ENCODE measurements around the gene GBGT1. TPM values are rescaled to one million over a fixed set of nuclear protein-coding genes. Genes with fewer than 3 reads are reported as not detected.

GBGT1 gene
- total and polyA plus RNA-seq, 2 donors (not counting 1 experiment from before 2014, with no cell fraction given), result 19.6 to 52.7 TPM

GRCh38 chr9:133166392-133166791, 2.7 kb upstream of the GBGT1 start:
- ATAC-seq (ENCODE audit: low read depth), result no peak
- 93% methylated on average over 15 of the region's 17 CpGs for WGBS (ENCODE audit: insufficient coverage)
- Mint-ChIP-seq H3K9me3 (ENCODE audit: insufficient read depth) (no peaks in the 10 kb centered on the region), H3K4me3 (no peak overlapping the region), H3K27me3 (peaks cover 15% of the 10 kb centered on the region), H3K27ac (no peak overlapping the region), H3K4me1 (peaks cover 25% of the 10 kb centered on the region)
- Histone ChIP-seq H3K36me3 (replicated peaks in 1 of 2; ENCODE audit: control extremely low read depth in 1 of 2, control insufficient read depth in 1 of 2, extremely low read depth in 1 of 2, insufficient read depth in 2 of 2, low read length in 1 of 2) (peaks cover 0 to 3% of the 10 kb centered on the region in 2 experiments), H3K79me2 (ENCODE audit: control insufficient read depth, insufficient read depth, low read length) (peaks cover 7% of the 10 kb centered on the region), H3K27ac (ENCODE audit: low read length in 2 of 2) (no peak overlapping the region), H3K27me3 (replicated peaks in 1 of 4; ENCODE audit: control extremely low read depth in 1 of 4, control insufficient read depth in 3 of 4, insufficient read depth in 4 of 4, low read length in 3 of 4) (peaks cover 0 to 14% (median 4%) of the 10 kb centered on the region in 4 experiments), H3K4me1 (ENCODE audit: control insufficient read depth in 2 of 2, insufficient read depth in 2 of 2, low read length in 2 of 2) (peaks cover 24 to 34% of the 10 kb centered on the region in 2 donors), H3K9me3 (ENCODE audit: control extremely low read depth in 1 of 3, control insufficient read depth in 2 of 3, insufficient read depth in 1 of 3, low read length in 2 of 3) (peaks cover 0 to 3% (median 0%) of the 10 kb centered on the region in 3 donors), H2AFZ (ENCODE audit: insufficient read depth, low read depth, low read length, poor library complexity, severe bottlenecking) (no peak overlapping the region), H3K4me3 (ENCODE audit: control extremely low read depth in 1 of 5, extremely low read depth in 1 of 5, insufficient read depth in 1 of 5, low read depth in 2 of 5, low read length in 4 of 5) (no peak overlapping the region), H4K20me1 (ENCODE audit: control insufficient read depth, insufficient read depth, low read length, poor library complexity, severe bottlenecking) (peaks cover 5% of the 10 kb centered on the region), H3K4me2 (replicated peaks; ENCODE audit: low read depth, low read length, poor library complexity, severe bottlenecking) (no peak overlapping the region), H3K9ac (ENCODE audit: low read length) (no peak overlapping the region)
- POLR2A ChIA-PET, result no interaction called here
- DNase-seq, result no peak
- intact Hi-C loops (cut with micrococcal nuclease), result no loop called here
- no peak for TF ChIP-seq CTCF (IDR thresholded peaks at IDR 0.05)
- TF ChIP-seq EZH2 (IDR thresholded peaks at IDR 0.05; ENCODE audit: borderline replicate concordance, insufficient read depth, low read depth, low read length, poor library complexity, severe bottlenecking), result no peak
- CTCF ChIA-PET, result interaction anchor here (1.1 to 2.7 kb wide), 3 partner anchors 9 to 14 kb away, joined by 3 to 10 read pairs (median 3); no protein-coding TSS in a partner anchor

GRCh38 chr9:133165452-133165730, 1.7 kb upstream of the GBGT1 start:
- H3K27ac Mint-ChIP-seq, result no peak overlapping the region
- POLR2A ChIA-PET, result no interaction called here
- ATAC-seq (ENCODE audit: low read depth), result no peak

More at GRCh38 chr9:133165452-133165730, 1.7 kb upstream of the GBGT1 start:
- Histone ChIP-seq H3K9me3 (ENCODE audit: control extremely low read depth in 1 of 3, control insufficient read depth in 2 of 3, insufficient read depth in 1 of 3, low read length in 2 of 3) (peaks cover 0 to under 1% (median 0%) of the 10 kb centered on the region in 3 donors), H3K27me3 (replicated peaks in 1 of 4; ENCODE audit: control extremely low read depth in 1 of 4, control insufficient read depth in 3 of 4, insufficient read depth in 4 of 4, low read length in 3 of 4) (peaks cover 0 to 8% (median 2%) of the 10 kb centered on the region in 4 experiments), H3K4me1 (ENCODE audit: control insufficient read depth in 2 of 2, insufficient read depth in 2 of 2, low read length in 2 of 2) (peaks cover 19 to 31% of the 10 kb centered on the region in 2 donors), H3K4me3 (ENCODE audit: control extremely low read depth in 1 of 5, extremely low read depth in 1 of 5, insufficient read depth in 1 of 5, low read depth in 2 of 5, low read length in 4 of 5) (no peak overlapping the region), H3K36me3 (replicated peaks in 1 of 2; ENCODE audit: control extremely low read depth in 1 of 2, control insufficient read depth in 1 of 2, extremely low read depth in 1 of 2, insufficient read depth in 2 of 2, low read length in 1 of 2) (peaks cover 0 to 3% of the 10 kb centered on the region in 2 experiments), H3K27ac (ENCODE audit: low read length in 2 of 2) (no peak overlapping the region), H3K79me2 (ENCODE audit: control insufficient read depth, insufficient read depth, low read length) (peaks cover 7% of the 10 kb centered on the region), H3K9ac (ENCODE audit: low read length) (no peak overlapping the region), H4K20me1 (ENCODE audit: control insufficient read depth, insufficient read depth, low read length, poor library complexity, severe bottlenecking) (peaks cover 7% of the 10 kb centered on the region), H2AFZ (ENCODE audit: insufficient read depth, low read depth, low read length, poor library complexity, severe bottlenecking) (no peak overlapping the region), H3K4me2 (replicated peaks; ENCODE audit: low read depth, low read length, poor library complexity, severe bottlenecking) (no peak overlapping the region)
- no peak overlapping the region for H3K4me3 Mint-ChIP-seq
- H3K4me1 Mint-ChIP-seq, result peaks cover 26% of the 10 kb centered on the region
- no CpG with 5 or more reads among the region's 2 CpGs for WGBS (ENCODE audit: insufficient coverage)
- peaks cover 15% of the 10 kb centered on the region for H3K27me3 Mint-ChIP-seq
- CTCF ChIA-PET, result interaction anchor here (1.4 kb wide), 1 partner anchor 10 kb away, joined by 3 read pairs; no protein-coding TSS in a partner anchor
- intact Hi-C loops (cut with micrococcal nuclease), result no loop called here
- no peaks in the 10 kb centered on the region for H3K9me3 Mint-ChIP-seq (ENCODE audit: insufficient read depth)
- TF ChIP-seq CTCF (IDR thresholded peaks at IDR 0.05) (no peak), EZH2 (IDR thresholded peaks at IDR 0.05; ENCODE audit: borderline replicate concordance, insufficient read depth, low read depth, low read length, poor library complexity, severe bottlenecking) (no peak)
- DNase-seq, result no peak

Data from B cell (primary cell).